WTC11 (cell line): ENCODE measurements around the gene WIPF3. TPM values are rescaled to one million over a fixed set of nuclear protein-coding genes. Genes with fewer than 3 reads are reported as not detected.

Experiments
- ATAC-seq: fragments of 200-7000 bp; cut with Tn5 transposase; 2 replicates; pipeline ENCODE4 v1.10.0; 2021; ENCODE audit warnings: mild to moderate bottlenecking, moderate library complexity
- CTCF ChIA-PET: fragments of 300-600 bp; sonication (Branson Sonifier 250); formaldehyde crosslinking; loops from one replicate; lab custom pipeline; 2021; ENCODE audit warnings: antibody characterized with exemption; lab: Charles Lee
- POLR2A ChIA-PET: fragments of 350-600 bp; sonication (Branson Sonifier 250); formaldehyde crosslinking; loops from one replicate; lab custom pipeline; 2021; ENCODE audit warnings: antibody characterized with exemption; lab: Charles Lee
- DNase-seq: peaks from one replicate; pipeline ENCODE4 v3.0.0; 2021; ENCODE audit warnings: low spot score
- H3K27ac Mint-ChIP-seq: 2 replicates; pipeline ENCODE4 v1.8.0; 2021; ENCODE audit warnings: mixed read lengths
- H3K27me3 Mint-ChIP-seq: 2 replicates; pipeline ENCODE4 v1.8.0; 2021; ENCODE audit warnings: low read depth, mild to moderate bottlenecking, moderate library complexity, mixed read lengths
- H3K36me3 Mint-ChIP-seq: 2 replicates; pipeline ENCODE4 v1.8.0; 2021; ENCODE audit warnings: mixed read lengths
- H3K4me1 Mint-ChIP-seq: 2 replicates; pipeline ENCODE4 v1.8.0; 2022; ENCODE audit warnings: mixed read lengths
- H3K4me3 Mint-ChIP-seq: 2 replicates; pipeline ENCODE4 v1.8.0; 2021; ENCODE audit warnings: mild to moderate bottlenecking, moderate library complexity, mixed read lengths
- H3K9me3 Mint-ChIP-seq: 2 replicates; pipeline ENCODE4 v1.8.0; 2021; ENCODE audit warnings: mixed read lengths
- AFF4 ChIP-seq: sonication (generic); formaldehyde crosslinking; IDR thresholded peaks from 2 replicates; pipeline ENCODE4 v1.8.1; 2023; ENCODE audit warnings: mild to moderate bottlenecking, missing genetic modification reagents, borderline replicate concordance
- ATF6 ChIP-seq: sonication (generic); formaldehyde crosslinking; IDR thresholded peaks from 2 replicates; pipeline ENCODE4 v1.8.1; 2023; ENCODE audit warnings: mild to moderate bottlenecking, missing genetic modification reagents
- CBFB ChIP-seq: sonication (generic); formaldehyde crosslinking; IDR thresholded peaks from 2 replicates; pipeline ENCODE4 v1.8.1; 2022; ENCODE audit warnings: mild to moderate bottlenecking, low read depth, missing genetic modification reagents
- CREM ChIP-seq: sonication (generic); formaldehyde crosslinking; IDR thresholded peaks from 2 replicates; pipeline ENCODE4 v1.8.1; 2022; ENCODE audit warnings: mild to moderate bottlenecking, missing genetic modification reagents, moderate library complexity
- CTCF ChIP-seq: fragments of 200-600 bp; IDR thresholded peaks from 2 replicates; pipeline ENCODE4 v1.8.0; 2022; ENCODE audit warnings: antibody characterized with exemption
- FOXP1 ChIP-seq: sonication (generic); formaldehyde crosslinking; IDR thresholded peaks from 2 replicates; pipeline ENCODE4 v1.8.0; 2022; ENCODE audit warnings: missing genetic modification reagents, mild to moderate bottlenecking, moderate library complexity, borderline replicate concordance
- GRHL2 ChIP-seq: fragments of 250-450 bp; sonication (Bioruptor Pico); IDR thresholded peaks from 2 replicates; pipeline ENCODE4 v1.8.0; 2022; ENCODE audit warnings: mild to moderate bottlenecking, moderate library complexity; ENCODE audit not compliant: insufficient replicate concordance, severe bottlenecking
- KAT7 ChIP-seq: sonication (generic); formaldehyde crosslinking; IDR thresholded peaks from 2 replicates; pipeline ENCODE4 v1.8.1; 2023; ENCODE audit warnings: missing genetic modification reagents, mild to moderate bottlenecking, borderline replicate concordance
- PRRX2 ChIP-seq: fragments of 250-450 bp; sonication (Bioruptor Pico); IDR thresholded peaks from 2 replicates; pipeline ENCODE4 v1.8.0; 2021; ENCODE audit warnings: mild to moderate bottlenecking
- STAT6 ChIP-seq: sonication (generic); formaldehyde crosslinking; conservative IDR thresholded peaks from 2 replicates; pipeline ENCODE4 v1.8.1; 2023; ENCODE audit warnings: mild to moderate bottlenecking, low read depth, missing genetic modification reagents, moderate library complexity
- USF1 ChIP-seq: sonication (generic); formaldehyde crosslinking; IDR thresholded peaks from 2 replicates; pipeline ENCODE4 v1.8.0; 2022; ENCODE audit warnings: mild to moderate bottlenecking, missing genetic modification reagents
- ZBTB43 ChIP-seq: sonication (generic); formaldehyde crosslinking; IDR thresholded peaks from 2 replicates; pipeline ENCODE4 v1.8.1; 2023; ENCODE audit warnings: mild to moderate bottlenecking, missing genetic modification reagents
- ZMAT4 ChIP-seq: fragments of 250-450 bp; sonication (Bioruptor Pico); IDR thresholded peaks from 2 replicates; pipeline ENCODE4 v1.9.0; 2021; ENCODE audit warnings: mild to moderate bottlenecking
- ZNF219 ChIP-seq: sonication (generic); formaldehyde crosslinking; IDR thresholded peaks from 2 replicates; pipeline ENCODE4 v1.8.0; 2023; ENCODE audit warnings: missing genetic modification reagents, mild to moderate bottlenecking, borderline replicate concordance
- total RNA-seq: library from RNA; stranded (reverse); gene quantifications from 3 replicates; pipeline ENCODE4 v1.2.3, GENCODE V29; 2021

Gene WIPF3
- total RNA-seq, 1 experiment from 2014 or later: 9.9 TPM

- ATAC-seq (no peak), DNase-seq (no peak)
- H3K27me3 Mint-ChIP-seq: no peaks in the 10 kb centered on the region
- TF ChIP-seq FOXP1 (CRISPR knock-in tag) (no peak), GRHL2 (CRISPR knock-in tag) (no peak)
- H3K36me3 Mint-ChIP-seq: no peaks in the 10 kb centered on the region
- H3K4me3 Mint-ChIP-seq: no peak overlapping the region
- peaks cover 14% of the 10 kb centered on the region for H3K4me1 Mint-ChIP-seq
- CTCF ChIA-PET: no interaction called here
- no peaks in the 10 kb centered on the region for H3K9me3 Mint-ChIP-seq
- H3K27ac Mint-ChIP-seq: no peak overlapping the region
- POLR2A ChIA-PET: no interaction called here
Observed at GRCh38 chr7:29864656-29865055, 58.3 kb downstream of the WIPF3 start.

- CTCF ChIA-PET: no interaction called here
- DNase-seq (no peak), ATAC-seq (no peak)
Observed at GRCh38 chr7:29865526-29865925, 59.2 kb downstream of the WIPF3 start.

GRCh38 chr7:29866490-29866930 lies 60.2 kb downstream of the WIPF3 start:
- H3K36me3 Mint-ChIP-seq: no peaks in the 10 kb centered on the region
- H3K4me1 Mint-ChIP-seq: no peaks in the 10 kb centered on the region
- ChIA-PET CTCF (no interaction called here), POLR2A (no interaction called here)
- H3K27ac Mint-ChIP-seq: no peak overlapping the region
- H3K4me3 Mint-ChIP-seq: no peak overlapping the region
- no peak for DNase-seq
- no peaks in the 10 kb centered on the region for H3K9me3 Mint-ChIP-seq
- no peak for ATAC-seq
- no peaks in the 10 kb centered on the region for H3K27me3 Mint-ChIP-seq
- no peak for TF ChIP-seq KAT7 (CRISPR knock-in tag)
- no peak for TF ChIP-seq GRHL2 (CRISPR knock-in tag)
- TF ChIP-seq CREM (CRISPR knock-in tag): no peak
- no peak for TF ChIP-seq STAT6 (CRISPR knock-in tag)
- no peak for TF ChIP-seq FOXP1 (CRISPR knock-in tag)
- no peak for TF ChIP-seq ZMAT4 (CRISPR knock-in tag)
- no peak for TF ChIP-seq CTCF
- TF ChIP-seq ATF6 (CRISPR knock-in tag): no peak
- no peak for TF ChIP-seq CBFB (CRISPR knock-in tag)
- TF ChIP-seq PRRX2 (CRISPR knock-in tag): no peak
- no peak for TF ChIP-seq AFF4 (CRISPR knock-in tag)

More at GRCh38 chr7:29865526-29865925, 59.2 kb downstream of the WIPF3 start:
- Mint-ChIP-seq H3K27ac (no peak overlapping the region), H3K27me3 (no peaks in the 10 kb centered on the region), H3K9me3 (no peaks in the 10 kb centered on the region), H3K4me1 (peaks cover 5% of the 10 kb centered on the region), H3K4me3 (no peak overlapping the region), H3K36me3 (no peaks in the 10 kb centered on the region)
- POLR2A ChIA-PET: no interaction called here
- no peak for TF ChIP-seq USF1 (CRISPR knock-in tag)
- no peak for TF ChIP-seq ZBTB43 (CRISPR knock-in tag)
- no peak for TF ChIP-seq FOXP1 (CRISPR knock-in tag)
- TF ChIP-seq ZNF219: no peak
